ENCODE results near the gene TEAD1.

Gene TEAD1

GRCh38 chr11:12673924-12674570 is at the start of gene TEAD1:
Gene TEAD1, plus strand, starts transcription at chr11:12674421.
- DNase-seq (ENCODE audit: low spot score): peak; percentile 86

- no peak for DNase-seq (ENCODE audit: low spot score)
Observed at GRCh38 chr11:12624595-12624994, 49.6 kb upstream of the TEAD1 start.

- DNase-seq (ENCODE audit: low spot score): no peak
Observed at GRCh38 chr11:12625438-12626071, 48.7 kb upstream of the TEAD1 start.

GRCh38 chr11:12626616-12627015 is 47.6 kb upstream of the TEAD1 start:
- no peak for DNase-seq (ENCODE audit: low spot score)

GRCh38 chr11:12628314-12628713 is 45.9 kb upstream of the TEAD1 start:
- DNase-seq (ENCODE audit: low spot score): no peak

GRCh38 chr11:12629601-12630313 is 44.5 kb upstream of the TEAD1 start:
- no peak for DNase-seq (ENCODE audit: low spot score)

- DNase-seq (ENCODE audit: low spot score): no peak
Observed at GRCh38 chr11:12631651-12632050, 42.6 kb upstream of the TEAD1 start.

GRCh38 chr11:12634329-12634728 is 39.9 kb upstream of the TEAD1 start:
- DNase-seq (ENCODE audit: low spot score): no peak

GRCh38 chr11:12636871-12637410 is 37.3 kb upstream of the TEAD1 start:
- DNase-seq (ENCODE audit: low spot score): no peak

- no peak for DNase-seq (ENCODE audit: low spot score)
Observed at GRCh38 chr11:12639388-12639787, 34.8 kb upstream of the TEAD1 start.

GRCh38 chr11:12640355-12640754 is 33.9 kb upstream of the TEAD1 start:
- DNase-seq (ENCODE audit: low spot score): no peak

- DNase-seq (ENCODE audit: low spot score): no peak
Observed at GRCh38 chr11:12640926-12641849, 33.0 kb upstream of the TEAD1 start.

GRCh38 chr11:12642040-12642439 is 32.2 kb upstream of the TEAD1 start:
- no peak for DNase-seq (ENCODE audit: low spot score)

GRCh38 chr11:12642806-12643428 is 31.3 kb upstream of the TEAD1 start:
- no peak for DNase-seq (ENCODE audit: low spot score)

GRCh38 chr11:12646478-12646877 is 27.7 kb upstream of the TEAD1 start:
- DNase-seq (ENCODE audit: low spot score): no peak

GRCh38 chr11:12653729-12654128 is 20.5 kb upstream of the TEAD1 start:
- no peak for DNase-seq (ENCODE audit: low spot score)

GRCh38 chr11:12655842-12656241 is 18.4 kb upstream of the TEAD1 start:
- no peak for DNase-seq (ENCODE audit: low spot score)

- no peak for DNase-seq (ENCODE audit: low spot score)
Observed at GRCh38 chr11:12657336-12657735, 16.9 kb upstream of the TEAD1 start.

- no peak for DNase-seq (ENCODE audit: low spot score)
Observed at GRCh38 chr11:12657981-12658380, 16.2 kb upstream of the TEAD1 start.

GRCh38 chr11:12662101-12662689 is 12.0 kb upstream of the TEAD1 start:
- DNase-seq (ENCODE audit: low spot score): no peak

- DNase-seq (ENCODE audit: low spot score): no peak
Observed at GRCh38 chr11:12664385-12664784, 9.8 kb upstream of the TEAD1 start.

All from pons (tissue), 1 donor.